ENCODE data around the gene XIRP1.

DNA sequence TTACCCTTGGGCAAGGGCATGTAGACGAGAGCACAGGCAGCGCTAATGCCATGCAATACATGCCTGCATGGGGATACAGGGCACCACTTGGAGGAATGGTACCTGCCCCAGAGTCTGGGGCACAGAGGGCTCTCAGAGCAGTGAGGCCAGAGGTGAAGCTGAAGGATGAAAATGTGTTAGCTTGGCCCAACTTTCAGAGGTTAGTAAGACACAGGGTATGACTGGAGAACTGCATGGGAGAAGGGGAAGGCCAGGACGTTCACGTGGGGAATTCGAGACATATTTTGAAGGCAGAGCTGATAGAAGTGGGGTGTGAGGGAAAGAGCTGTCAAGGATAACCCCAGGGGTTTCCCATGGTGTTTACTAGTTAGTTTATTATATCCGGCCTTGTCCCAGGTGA is 58.6 kb downstream of the XIRP1 start:
- TF ChIP-seq DPF2 (CRISPR knock-in tag; IDR thresholded peaks at IDR 0.05; ENCODE audit: borderline replicate concordance, low read depth) (no peak), ZNF292 (CRISPR knock-in tag; IDR thresholded peaks at IDR 0.05; ENCODE audit: borderline replicate concordance, low read depth) (no peak), POLR2A (IDR thresholded peaks at IDR 0.05; ENCODE audit: insufficient read depth in 1 of 2, low read depth in 2 of 2, low read length in 2 of 2) (no peak), KDM1A (CRISPR knock-in tag; IDR thresholded peaks at IDR 0.05) (no peak), GTF2F1 (IDR thresholded peaks at IDR 0.05; ENCODE audit: low read length) (no peak)
- TF ChIP-seq, protein P1, sequence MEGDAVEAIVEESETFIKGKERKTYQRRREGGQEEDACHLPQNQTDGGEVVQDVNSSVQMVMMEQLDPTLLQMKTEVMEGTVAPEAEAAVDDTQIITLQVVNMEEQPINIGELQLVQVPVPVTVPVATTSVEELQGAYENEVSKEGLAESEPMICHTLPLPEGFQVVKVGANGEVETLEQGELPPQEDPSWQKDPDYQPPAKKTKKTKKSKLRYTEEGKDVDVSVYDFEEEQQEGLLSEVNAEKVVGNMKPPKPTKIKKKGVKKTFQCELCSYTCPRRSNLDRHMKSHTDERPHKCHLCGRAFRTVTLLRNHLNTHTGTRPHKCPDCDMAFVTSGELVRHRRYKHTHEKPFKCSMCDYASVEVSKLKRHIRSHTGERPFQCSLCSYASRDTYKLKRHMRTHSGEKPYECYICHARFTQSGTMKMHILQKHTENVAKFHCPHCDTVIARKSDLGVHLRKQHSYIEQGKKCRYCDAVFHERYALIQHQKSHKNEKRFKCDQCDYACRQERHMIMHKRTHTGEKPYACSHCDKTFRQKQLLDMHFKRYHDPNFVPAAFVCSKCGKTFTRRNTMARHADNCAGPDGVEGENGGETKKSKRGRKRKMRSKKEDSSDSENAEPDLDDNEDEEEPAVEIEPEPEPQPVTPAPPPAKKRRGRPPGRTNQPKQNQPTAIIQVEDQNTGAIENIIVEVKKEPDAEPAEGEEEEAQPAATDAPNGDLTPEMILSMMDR (CRISPR knock-in tag; IDR thresholded peaks at IDR 0.05) = no peak
- TF ChIP-seq, protein P2, sequence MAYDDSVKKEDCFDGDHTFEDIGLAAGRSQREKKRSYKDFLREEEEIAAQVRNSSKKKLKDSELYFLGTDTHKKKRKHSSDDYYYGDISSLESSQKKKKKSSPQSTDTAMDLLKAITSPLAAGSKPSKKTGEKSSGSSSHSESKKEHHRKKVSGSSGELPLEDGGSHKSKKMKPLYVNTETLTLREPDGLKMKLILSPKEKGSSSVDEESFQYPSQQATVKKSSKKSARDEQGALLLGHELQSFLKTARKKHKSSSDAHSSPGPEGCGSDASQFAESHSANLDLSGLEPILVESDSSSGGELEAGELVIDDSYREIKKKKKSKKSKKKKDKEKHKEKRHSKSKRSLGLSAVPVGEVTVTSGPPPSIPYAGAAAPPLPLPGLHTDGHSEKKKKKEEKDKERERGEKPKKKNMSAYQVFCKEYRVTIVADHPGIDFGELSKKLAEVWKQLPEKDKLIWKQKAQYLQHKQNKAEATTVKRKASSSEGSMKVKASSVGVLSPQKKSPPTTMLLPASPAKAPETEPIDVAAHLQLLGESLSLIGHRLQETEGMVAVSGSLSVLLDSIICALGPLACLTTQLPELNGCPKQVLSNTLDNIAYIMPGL (CRISPR knock-in tag; IDR thresholded peaks at IDR 0.05; ENCODE audit: borderline replicate concordance in 1 of 2, low read depth in 1 of 2) = no peak
